ENCODE data around the gene BRPF3.

BRPF3 gene

DNA sequence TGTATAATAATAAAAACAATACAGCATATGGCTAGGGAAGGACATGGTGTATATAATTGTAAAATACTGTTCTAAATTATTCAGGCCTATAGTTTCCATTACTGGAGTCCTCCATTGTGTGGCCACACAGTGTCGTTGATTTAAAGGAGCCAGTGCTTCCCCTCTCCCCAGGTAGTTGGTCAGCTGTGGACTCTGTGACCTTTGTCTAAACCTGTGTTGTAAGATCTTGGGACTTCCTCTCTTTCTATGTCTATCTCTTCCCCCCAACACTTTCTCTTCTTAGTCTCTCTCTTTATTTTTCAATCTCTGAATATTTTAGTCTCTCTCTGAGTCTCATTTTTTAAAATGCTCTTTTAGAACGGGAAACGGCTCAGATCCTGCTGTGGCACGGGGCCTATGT, 35.6 kb downstream of the BRPF3 start:
- no peak for DNase-seq (ENCODE audit: low spot score)

DNA sequence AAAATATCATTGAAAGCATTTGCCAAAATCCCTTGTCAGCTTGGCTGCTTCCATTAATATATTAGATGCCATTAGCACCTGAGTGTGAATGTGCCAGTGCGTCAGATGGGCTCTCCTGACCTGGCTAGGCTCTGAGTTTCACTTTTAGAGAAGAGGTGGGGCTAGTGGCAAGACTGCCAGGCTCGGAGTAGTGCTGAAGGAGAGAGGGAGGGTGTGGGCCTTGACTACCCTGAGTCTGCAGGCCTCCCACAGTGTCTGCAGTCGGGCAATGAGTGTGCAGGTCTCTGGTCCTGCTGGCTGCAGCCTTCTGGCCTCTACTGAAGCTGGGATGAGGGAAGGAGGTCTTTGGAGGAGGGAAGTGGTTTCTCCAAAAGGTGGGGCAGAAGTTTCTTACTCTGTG, 38.8 kb downstream of the BRPF3 start:
- no peak for DNase-seq (ENCODE audit: low spot score)

DNA sequence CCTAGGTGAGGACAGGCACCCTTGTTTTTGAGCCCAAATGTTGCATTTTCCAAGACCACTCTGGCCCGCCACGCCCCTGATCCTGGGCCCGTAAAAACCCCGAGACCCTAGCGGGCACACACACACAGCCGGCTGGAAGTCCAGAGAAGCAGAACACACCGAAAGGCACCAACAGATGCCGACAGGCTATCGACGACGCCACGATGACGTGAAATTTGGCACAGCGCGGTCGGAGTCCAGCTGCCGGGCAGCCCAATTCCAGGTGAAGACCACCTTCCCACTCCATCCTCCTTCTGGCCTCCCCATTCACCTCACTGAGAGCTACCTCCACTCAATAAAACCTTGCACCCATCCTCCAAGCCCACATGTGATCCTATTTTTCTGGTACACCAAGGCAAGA, 39.3 kb downstream of the BRPF3 start:
- DNase-seq (ENCODE audit: low spot score), result no peak

GRCh38 chr6:36239774-36240173, 43.2 kb downstream of the BRPF3 start:
- DNase-seq (ENCODE audit: low spot score), result no peak

- DNase-seq (ENCODE audit: low spot score), result no peak
Observed at GRCh38 chr6:36241728-36242127, 45.2 kb downstream of the BRPF3 start.

DNA sequence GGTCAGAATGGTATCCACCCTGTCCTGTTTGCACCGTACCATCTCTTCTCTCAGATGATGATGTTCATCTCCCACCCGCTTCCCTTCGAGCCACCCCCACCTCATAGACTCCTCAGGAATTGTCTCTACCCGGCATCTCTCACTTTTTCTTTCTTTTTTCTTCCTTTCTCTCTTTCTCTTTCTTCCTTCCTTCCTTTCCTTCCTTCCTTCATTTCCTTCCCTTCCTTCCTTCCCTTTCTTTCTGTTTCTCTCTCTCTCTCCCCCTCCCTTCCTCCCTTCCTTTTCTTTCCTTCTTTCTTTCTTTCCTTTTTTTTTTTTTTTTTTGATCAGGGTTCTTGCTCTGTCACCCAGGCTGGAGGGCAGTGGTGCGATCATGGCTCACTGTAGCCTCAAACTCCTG, 45.6 kb downstream of the BRPF3 start:
- no peak for DNase-seq (ENCODE audit: low spot score)

GRCh38 chr6:36242626-36243025, 46.1 kb downstream of the BRPF3 start:
- no peak for DNase-seq (ENCODE audit: low spot score)

- no peak for DNase-seq (ENCODE audit: low spot score)
Observed at GRCh38 chr6:36243562-36244212, 47.1 kb downstream of the BRPF3 start.

- no peak for DNase-seq (ENCODE audit: low spot score)
Observed at GRCh38 chr6:36244641-36245280, 48.2 kb downstream of the BRPF3 start.

GRCh38 chr6:36245572-36246061, 49.1 kb downstream of the BRPF3 start:
- no peak for DNase-seq (ENCODE audit: low spot score)

- no peak for DNase-seq (ENCODE audit: low spot score)
Observed at GRCh38 chr6:36246506-36247268, 50.1 kb downstream of the BRPF3 start.

- no peak for DNase-seq (ENCODE audit: low spot score)
Observed at GRCh38 chr6:36247693-36248092, 51.1 kb downstream of the BRPF3 start.

DNA sequence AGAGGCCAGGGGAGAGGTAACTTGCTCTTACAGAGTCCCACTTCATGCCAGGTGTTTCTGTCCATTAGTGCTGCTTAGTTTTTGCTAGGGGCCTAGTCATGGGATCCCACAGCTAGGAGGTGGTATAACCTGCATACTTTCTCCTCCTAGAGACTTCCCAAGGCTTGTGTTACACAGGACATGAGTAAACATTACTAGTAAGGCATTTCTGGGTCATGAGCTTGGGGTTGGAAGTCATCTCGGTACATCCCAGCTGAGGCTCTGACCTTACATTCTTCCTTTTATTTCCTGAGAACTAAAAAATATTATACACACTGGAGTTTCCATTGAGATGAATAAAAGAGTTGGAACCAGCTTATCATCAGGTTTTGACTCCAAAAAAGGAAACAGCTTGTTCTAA, 52.4 kb downstream of the BRPF3 start:
- peak; percentile 23 for DNase-seq (ENCODE audit: low spot score)

GRCh38 chr6:36249536-36249935, 53.0 kb downstream of the BRPF3 start:
- no peak for DNase-seq (ENCODE audit: low spot score)

- DNase-seq (ENCODE audit: low spot score), result no peak
Observed at GRCh38 chr6:36252005-36252404, 55.5 kb downstream of the BRPF3 start.

GRCh38 chr6:36263390-36264000, 67.0 kb downstream of the BRPF3 start:
- DNase-seq (ENCODE audit: low spot score), result no peak

DNA sequence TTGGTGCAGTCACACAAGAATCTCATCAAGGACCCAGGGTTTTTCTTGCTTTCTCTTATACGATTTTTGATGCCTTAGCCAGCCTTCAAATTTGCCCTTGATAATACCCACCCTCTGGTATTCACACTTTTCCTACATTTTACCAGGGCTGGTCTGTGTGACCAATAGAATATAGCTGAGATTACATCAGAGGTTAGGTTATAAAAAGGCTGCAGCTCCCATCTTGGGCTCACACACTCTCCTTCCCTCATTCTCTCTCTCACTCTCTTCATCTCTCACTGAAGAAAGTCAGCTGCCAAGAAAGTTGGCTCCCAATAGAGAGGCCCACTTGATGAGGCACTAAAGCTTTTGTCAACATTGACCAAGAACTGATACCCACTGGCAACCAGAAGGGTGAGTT, 69.2 kb downstream of the BRPF3 start:
- DNase-seq (ENCODE audit: low spot score), result no peak

- DNase-seq (ENCODE audit: low spot score), result no peak
Observed at GRCh38 chr6:36266913-36267644, 70.5 kb downstream of the BRPF3 start.

DNA sequence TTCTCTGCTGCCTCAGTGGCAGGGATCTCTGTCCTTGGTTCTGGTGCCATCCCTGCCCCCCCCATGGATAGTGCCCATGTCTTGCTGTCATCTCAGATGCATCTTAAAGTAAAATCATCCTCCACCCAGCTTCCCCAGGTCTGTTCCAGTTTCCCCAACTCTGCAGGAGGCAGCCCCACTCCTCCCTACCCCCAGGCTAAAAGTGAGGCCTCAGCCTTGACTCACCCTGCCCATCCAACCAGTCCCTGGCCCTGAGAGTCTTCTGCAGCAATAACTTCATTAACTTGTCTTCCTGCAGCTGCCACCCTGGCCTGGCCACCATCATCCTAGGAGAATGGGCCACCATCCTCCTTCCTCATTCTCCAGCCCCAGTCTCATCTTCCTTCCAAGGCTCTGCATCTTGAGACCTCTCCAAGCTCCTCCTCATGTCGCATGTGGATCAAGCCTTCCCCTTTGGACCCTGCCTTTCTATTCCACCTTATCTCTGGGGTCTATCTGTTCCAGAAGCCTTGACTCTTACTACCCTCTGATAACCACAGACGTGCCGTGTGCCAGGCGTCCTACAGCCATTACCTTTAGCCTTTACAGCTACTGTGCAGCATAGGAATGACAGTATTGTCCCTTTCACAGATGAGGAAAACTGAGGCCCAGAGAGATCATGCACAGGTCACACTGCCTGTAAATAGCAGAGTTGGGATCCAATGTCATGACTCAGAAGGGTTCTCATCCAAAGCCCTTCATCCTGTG, 71.4 kb downstream of the BRPF3 start:
- no peak for DNase-seq (ENCODE audit: low spot score)

GRCh38 chr6:36268478-36269275, 72.1 kb downstream of the BRPF3 start:
- DNase-seq (ENCODE audit: low spot score), result no peak
